Fibroblast of villous mesenchyme (primary cell): ENCODE measurements around the gene DPYD. TPM values are rescaled to one million over a fixed set of nuclear protein-coding genes. Genes with fewer than 3 reads are reported as not detected.

Experiments
- DNase-seq: peaks from one replicate; pipeline ENCODE4 v3.0.0-alpha.2; 2010; ENCODE audit warnings: low read depth
- H3K4me3 ChIP-seq: 2 replicates; pipeline ENCODE4 v1.5.1; 2011; ENCODE audit warnings: low read depth, mild to moderate bottlenecking, low read length
- total RNA-seq: library from RNA; depleted of rRNA; stranded (reverse); fragments of >200 nt; gene quantifications from 2 replicates; pipeline ENCODE4 v1.2.3, GENCODE V29; 2012
- TF ChIP-seq, protein P1 (sequence below): IDR thresholded peaks from 2 replicates; pipeline ENCODE4 v1.5.1; 2012; ENCODE audit warnings: low read depth, mild to moderate bottlenecking, low read length; ENCODE audit not compliant: insufficient read depth

DPYD gene
- total RNA-seq, 1 donor, result 48.4 TPM

DNA sequence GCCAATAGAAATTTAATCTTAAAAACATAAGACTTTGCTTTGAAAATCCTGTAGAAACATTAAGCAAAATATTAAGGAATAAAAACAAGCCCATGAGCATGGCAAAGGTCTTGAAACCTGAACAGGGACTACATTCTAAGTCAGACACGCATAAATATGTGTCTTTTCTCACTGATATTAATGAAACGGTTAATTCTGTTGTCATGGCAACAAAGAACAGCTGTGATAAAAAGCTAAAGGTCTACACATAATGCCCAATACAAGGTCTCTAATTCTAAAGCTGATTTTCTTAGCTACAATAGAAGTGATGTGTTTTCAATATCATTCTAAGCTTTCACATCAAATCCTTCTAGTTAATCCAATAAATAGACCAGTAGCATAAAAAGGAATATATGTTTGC lies 867.6 kb downstream of the DPYD start:
- DNase-seq, result no peak
- TF ChIP-seq, protein P1, sequence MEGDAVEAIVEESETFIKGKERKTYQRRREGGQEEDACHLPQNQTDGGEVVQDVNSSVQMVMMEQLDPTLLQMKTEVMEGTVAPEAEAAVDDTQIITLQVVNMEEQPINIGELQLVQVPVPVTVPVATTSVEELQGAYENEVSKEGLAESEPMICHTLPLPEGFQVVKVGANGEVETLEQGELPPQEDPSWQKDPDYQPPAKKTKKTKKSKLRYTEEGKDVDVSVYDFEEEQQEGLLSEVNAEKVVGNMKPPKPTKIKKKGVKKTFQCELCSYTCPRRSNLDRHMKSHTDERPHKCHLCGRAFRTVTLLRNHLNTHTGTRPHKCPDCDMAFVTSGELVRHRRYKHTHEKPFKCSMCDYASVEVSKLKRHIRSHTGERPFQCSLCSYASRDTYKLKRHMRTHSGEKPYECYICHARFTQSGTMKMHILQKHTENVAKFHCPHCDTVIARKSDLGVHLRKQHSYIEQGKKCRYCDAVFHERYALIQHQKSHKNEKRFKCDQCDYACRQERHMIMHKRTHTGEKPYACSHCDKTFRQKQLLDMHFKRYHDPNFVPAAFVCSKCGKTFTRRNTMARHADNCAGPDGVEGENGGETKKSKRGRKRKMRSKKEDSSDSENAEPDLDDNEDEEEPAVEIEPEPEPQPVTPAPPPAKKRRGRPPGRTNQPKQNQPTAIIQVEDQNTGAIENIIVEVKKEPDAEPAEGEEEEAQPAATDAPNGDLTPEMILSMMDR, result no peak
- H3K4me3 ChIP-seq, result no peak overlapping the region

DNA sequence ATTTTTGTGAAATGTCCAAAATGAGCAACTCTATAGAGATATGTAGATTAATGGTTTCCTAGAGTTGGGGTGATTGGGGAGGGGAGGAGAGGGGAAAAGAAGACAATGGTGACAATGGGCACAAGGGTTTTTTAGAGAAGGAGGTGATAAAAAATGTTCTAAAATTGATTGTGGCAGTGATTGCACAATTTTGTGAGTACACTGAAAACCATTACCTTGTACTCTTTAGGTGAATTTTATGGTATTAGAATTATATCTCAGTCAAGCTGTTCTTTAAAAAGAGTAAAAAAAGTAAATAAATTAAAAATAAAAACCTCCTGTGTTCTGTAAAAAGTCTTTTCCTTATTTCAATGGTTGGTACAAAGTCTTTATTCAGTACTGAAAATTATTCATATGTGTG lies 869.0 kb downstream of the DPYD start:
- TF ChIP-seq, protein P1, result no peak
- no peak for DNase-seq
- H3K4me3 ChIP-seq, result no peak overlapping the region

DNA sequence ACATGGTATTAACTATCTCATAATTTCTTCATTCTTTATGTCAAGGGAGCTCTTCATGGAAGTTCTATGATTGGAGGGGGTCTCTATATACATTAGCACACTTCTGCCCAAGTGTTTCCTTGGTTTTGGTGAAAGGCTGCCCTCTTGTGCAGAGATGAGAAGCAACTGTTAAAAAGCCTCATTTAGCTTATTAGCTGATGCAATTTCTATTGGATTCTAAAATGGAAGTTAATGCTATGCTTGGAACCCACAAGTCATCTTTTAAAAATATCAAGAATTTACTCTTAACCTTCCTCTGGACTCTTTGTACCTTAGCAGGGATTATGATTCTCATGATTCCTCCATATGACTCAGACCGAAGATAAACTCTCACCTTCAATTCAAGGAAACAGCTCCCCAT lies 870.3 kb downstream of the DPYD start:
- TF ChIP-seq, protein P1, result peak; percentile 59
- peak; percentile 68 for DNase-seq

DNA sequence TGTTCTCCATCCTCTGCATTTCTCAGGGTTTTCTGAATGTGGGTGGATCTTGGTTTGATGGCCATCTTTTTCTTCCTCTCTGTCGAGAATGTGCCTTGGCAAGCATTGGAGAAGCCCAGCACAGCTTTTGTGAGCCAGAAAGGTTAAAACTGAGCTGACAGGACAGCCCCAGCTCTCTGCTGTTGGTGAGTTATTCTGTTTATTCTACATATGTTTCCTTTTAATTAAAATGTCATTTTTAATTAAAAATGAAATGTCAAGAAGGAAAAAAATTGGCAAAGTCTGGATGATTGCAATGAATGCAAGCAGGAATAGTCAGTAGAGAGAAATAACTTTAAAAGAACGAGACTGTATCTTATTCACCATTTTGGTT lies 873.4 kb downstream of the DPYD start:
- DNase-seq, result no peak
- H3K4me3 ChIP-seq, result no peak overlapping the region
- TF ChIP-seq, protein P1, result no peak

More for the DNA sequence above, 870.3 kb downstream of the DPYD start:
- no peak overlapping the region for H3K4me3 ChIP-seq

DNA sequence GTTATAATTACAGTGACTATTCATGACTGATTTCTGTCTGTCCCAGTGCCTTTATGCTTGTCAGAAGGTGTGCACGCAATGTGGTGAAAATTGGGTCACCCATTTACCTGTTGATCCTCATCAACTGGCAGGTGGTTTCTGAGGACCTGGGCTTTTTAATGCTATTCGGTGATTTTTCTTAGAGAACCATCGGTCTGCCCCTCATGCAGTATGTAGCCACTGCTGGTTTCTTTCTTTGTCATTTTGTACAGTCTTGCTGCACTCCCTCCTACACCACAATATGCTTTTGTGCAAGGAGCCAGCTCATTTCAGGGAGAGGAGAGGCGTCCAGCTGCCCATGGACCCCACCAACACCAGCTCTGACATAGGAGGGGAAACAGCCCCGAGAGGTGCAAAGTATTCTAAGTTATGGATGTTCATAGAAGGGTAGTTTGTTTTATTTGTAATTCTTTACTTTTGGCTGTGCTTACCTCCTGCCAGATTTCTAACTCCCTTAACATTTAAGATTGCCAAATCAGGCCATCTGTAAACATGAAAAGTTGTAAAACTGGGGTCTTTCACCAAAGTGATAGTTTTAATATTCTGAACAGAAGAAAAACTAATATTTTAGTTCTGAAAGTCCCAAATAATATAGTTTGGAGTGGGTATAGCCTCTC lies 873.9 kb downstream of the DPYD start:
- DNase-seq, result no peak
- TF ChIP-seq, protein P1, result no peak
- H3K4me3 ChIP-seq, result no peak overlapping the region

DNA sequence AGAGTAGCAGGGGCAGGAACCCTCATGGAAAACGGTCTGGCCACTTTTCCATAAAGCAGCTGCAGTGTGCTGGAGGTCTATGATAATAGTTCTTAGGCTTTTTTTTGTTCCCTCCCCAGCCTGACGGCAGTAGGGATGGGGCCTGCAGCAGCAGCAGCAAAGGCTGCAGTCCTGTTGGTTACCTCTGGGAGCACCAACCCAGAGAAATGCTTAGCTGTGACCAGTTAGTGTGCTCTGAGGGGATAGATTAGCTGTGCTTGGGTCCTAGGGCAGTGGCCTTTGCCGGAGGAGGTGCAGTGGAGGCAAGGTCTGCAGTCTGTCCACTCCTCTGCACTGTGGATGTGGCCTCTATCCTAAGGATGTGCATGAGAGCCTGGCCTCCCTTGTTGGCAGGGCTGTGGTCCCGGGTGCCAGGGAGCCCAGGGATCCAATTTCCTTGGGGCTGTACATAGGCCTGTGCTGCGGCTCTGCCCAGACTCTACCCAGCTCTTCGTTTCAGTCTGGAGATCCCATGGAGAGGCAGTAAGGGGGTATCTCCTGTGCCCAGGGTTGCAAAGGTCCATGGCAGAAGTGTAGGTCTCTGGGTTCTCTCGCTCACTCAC lies 876.6 kb downstream of the DPYD start:
- no peak overlapping the region for H3K4me3 ChIP-seq
- TF ChIP-seq, protein P1, result no peak
- DNase-seq, result no peak
